GM18520 (cell line): Measurements from ENCODE around the gene ACO2.

Experiments
- ATAC-seq: cut with Tn5 transposase; IDR thresholded peaks from one replicate; pipeline ENCODE4 v1.9.1; 2021; ENCODE audit not compliant: unreplicated experiment

The ACO2 gene

GRCh38 chr22:41522813-41523212 is 53.9 kb downstream of the ACO2 start:
- ATAC-seq = no peak

GRCh38 chr22:41523464-41524221 is 54.7 kb downstream of the ACO2 start:
- ATAC-seq = no peak

- no peak for ATAC-seq
Measured at GRCh38 chr22:41524251-41524661, 55.3 kb downstream of the ACO2 start.

GRCh38 chr22:41524809-41525449 is 56.0 kb downstream of the ACO2 start:
- no peak for ATAC-seq

- no peak for ATAC-seq
Measured at GRCh38 chr22:41525450-41526225, 56.7 kb downstream of the ACO2 start.

- ATAC-seq = no peak
Measured at GRCh38 chr22:41526226-41526829, 57.4 kb downstream of the ACO2 start.

- ATAC-seq = no peak
Measured at GRCh38 chr22:41526830-41527799, 58.2 kb downstream of the ACO2 start.

- no peak for ATAC-seq
Measured at GRCh38 chr22:41528132-41528766, 59.3 kb downstream of the ACO2 start.

GRCh38 chr22:41528938-41529561 is 60.1 kb downstream of the ACO2 start:
- no peak for ATAC-seq

- no peak for ATAC-seq
Measured at GRCh38 chr22:41530890-41531714, 62.2 kb downstream of the ACO2 start.

GRCh38 chr22:41531715-41532477 is 63.0 kb downstream of the ACO2 start:
- ATAC-seq = no peak

GRCh38 chr22:41532908-41533825 is 64.2 kb downstream of the ACO2 start:
- no peak for ATAC-seq

GRCh38 chr22:41534219-41534618 is 65.3 kb downstream of the ACO2 start:
- no peak for ATAC-seq

- ATAC-seq = no peak
Measured at GRCh38 chr22:41535244-41535643, 66.3 kb downstream of the ACO2 start.

GRCh38 chr22:41537203-41537602 is 68.3 kb downstream of the ACO2 start:
- no peak for ATAC-seq

- no peak for ATAC-seq
Measured at GRCh38 chr22:41538583-41538982, 69.7 kb downstream of the ACO2 start.
